HCT116 (cell line): ENCODE measurements around the gene ATRN.
"Not testable (repeated sequence)": the region's sequence is repeated elsewhere in the genome, so short reads cannot be mapped to it uniquely, and the experiment has no call there.

ENCODE experiments used
- ATF3 ChIP-seq: IDR thresholded peaks from 2 replicates; pipeline ENCODE4 v1.6.1; 2012
- EZH2 ChIP-seq: fragments of 200-600 bp; sonication (generic); IDR thresholded peaks from 2 replicates; pipeline ENCODE4 v1.6.1; 2017; ENCODE audit warnings: antibody characterized with exemption, mixed run types
- MAX ChIP-seq: IDR thresholded peaks from 2 replicates; pipeline ENCODE4 v1.6.1; 2012
- POLR2A ChIP-seq: IDR thresholded peaks from 2 replicates; pipeline ENCODE4 v1.7.0; 2011; ENCODE audit warnings: borderline replicate concordance; ENCODE audit not compliant: insufficient read depth, insufficient read length; ENCODE audit errors: extremely low read depth
- REST ChIP-seq: IDR thresholded peaks from 2 replicates; pipeline ENCODE4 v1.6.1; 2012; ENCODE audit warnings: low read depth
- SIN3A ChIP-seq: IDR thresholded peaks from 2 replicates; pipeline ENCODE4 v1.6.1; 2012; ENCODE audit warnings: low read depth
- TF ChIP-seq, protein P1 (sequence below), 3 experiments: fragments of 200-600 bp in 1 of 3; sonication (generic) in 1 of 3; IDR thresholded peaks in 2 of 3; conservative IDR thresholded peaks in 1 of 3; 2 replicates each; pipeline ENCODE4 v1.5.1; 2012 to 2017; ENCODE audit warnings: low read depth in 2 of 3, low read length in 2 of 3, antibody characterized with exemption in 1 of 3, borderline replicate concordance in 1 of 3, control low read depth in 1 of 3, mild to moderate bottlenecking in 1 of 3, mixed read lengths in 1 of 3, mixed run types in 1 of 3, moderate library complexity in 1 of 3; ENCODE audit not compliant: insufficient read depth in 1 of 3

GRCh38 chr20:3605386-3605886 is 134.6 kb downstream of the ATRN start:
- TF ChIP-seq, protein P1, sequence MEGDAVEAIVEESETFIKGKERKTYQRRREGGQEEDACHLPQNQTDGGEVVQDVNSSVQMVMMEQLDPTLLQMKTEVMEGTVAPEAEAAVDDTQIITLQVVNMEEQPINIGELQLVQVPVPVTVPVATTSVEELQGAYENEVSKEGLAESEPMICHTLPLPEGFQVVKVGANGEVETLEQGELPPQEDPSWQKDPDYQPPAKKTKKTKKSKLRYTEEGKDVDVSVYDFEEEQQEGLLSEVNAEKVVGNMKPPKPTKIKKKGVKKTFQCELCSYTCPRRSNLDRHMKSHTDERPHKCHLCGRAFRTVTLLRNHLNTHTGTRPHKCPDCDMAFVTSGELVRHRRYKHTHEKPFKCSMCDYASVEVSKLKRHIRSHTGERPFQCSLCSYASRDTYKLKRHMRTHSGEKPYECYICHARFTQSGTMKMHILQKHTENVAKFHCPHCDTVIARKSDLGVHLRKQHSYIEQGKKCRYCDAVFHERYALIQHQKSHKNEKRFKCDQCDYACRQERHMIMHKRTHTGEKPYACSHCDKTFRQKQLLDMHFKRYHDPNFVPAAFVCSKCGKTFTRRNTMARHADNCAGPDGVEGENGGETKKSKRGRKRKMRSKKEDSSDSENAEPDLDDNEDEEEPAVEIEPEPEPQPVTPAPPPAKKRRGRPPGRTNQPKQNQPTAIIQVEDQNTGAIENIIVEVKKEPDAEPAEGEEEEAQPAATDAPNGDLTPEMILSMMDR (IDR thresholded peaks at IDR 0.05 in 2 of 3, conservative IDR thresholded peaks at IDR 0.05 in 1 of 3; ENCODE audit: borderline replicate concordance in 1 of 3, insufficient read depth in 1 of 3, low read depth in 2 of 3, low read length in 2 of 3) = not testable (repeated sequence)
- TF ChIP-seq REST, EZH2, SIN3A, MAX, ATF3, POLR2A: not testable (repeated sequence)
